ENCODE measurements around the gene ANXA4. TPM values are rescaled to one million over a fixed set of nuclear protein-coding genes. Genes with fewer than 3 reads are reported as not detected.

Gene ANXA4
- total and polyA plus RNA-seq, 2 of the 13 experiments (the other 11 are each of a cell fraction or from before 2014, with no cell fraction given) = 155 to 168 TPM

DNA sequence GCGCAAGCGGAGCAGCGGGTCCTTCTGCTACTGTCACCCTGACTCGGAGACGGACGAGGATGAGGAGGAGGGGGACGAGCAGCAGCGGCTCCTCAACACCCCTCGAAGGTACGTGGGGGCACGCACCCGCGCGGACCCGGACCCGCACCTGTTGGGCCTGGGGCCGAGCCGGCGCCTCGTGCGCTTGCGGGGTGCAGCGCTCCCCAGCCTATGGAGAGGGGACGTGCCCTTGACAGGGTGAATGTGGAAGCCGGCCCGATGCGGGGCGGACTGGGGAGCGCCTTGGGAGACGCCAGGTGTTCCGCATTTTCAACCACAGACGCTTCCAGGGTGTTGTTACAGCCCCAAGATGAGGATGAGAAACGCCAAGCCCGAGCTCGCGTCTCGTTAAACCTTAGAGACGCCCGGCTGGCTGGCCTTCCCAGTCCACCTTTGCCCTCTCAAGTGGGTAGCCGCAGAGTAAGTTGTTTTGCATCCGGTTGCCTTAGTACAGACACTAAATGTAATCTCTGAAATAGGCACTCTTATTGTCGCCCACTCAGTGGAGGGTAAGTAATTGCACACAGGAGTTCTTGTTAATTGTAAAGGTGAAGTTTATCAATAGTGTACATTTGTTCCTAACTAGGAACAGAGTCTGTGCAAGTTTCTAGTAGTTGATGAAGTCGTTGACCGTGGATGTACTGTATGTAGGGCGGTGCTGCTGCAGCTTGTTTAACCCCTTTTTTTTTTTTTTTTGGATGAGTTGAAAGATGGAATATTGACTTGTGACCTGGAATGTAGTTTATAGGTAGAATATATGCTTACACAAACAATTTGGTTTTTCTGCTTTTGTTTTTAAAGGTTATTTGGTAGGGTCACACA lies 88.3 kb downstream of the ANXA4 start (continued):
- TF ChIP-seq MYC (CRISPR knock-in tag; IDR thresholded peaks at IDR 0.05; ENCODE audit: borderline replicate concordance) (no peak), SMAD1 (CRISPR knock-in tag; IDR thresholded peaks at IDR 0.05; ENCODE audit: borderline replicate concordance, low read depth) (no peak), SNAPC4 (CRISPR knock-in tag; IDR thresholded peaks at IDR 0.05) (peak; percentile 83; the same call in 1 of the 2 replicates), ZNF724P (CRISPR knock-in tag; IDR thresholded peaks at IDR 0.05; ENCODE audit: borderline replicate concordance) (no peak), ZBTB38 (CRISPR knock-in tag; IDR thresholded peaks at IDR 0.05) (no peak), NCOA5 (CRISPR knock-in tag; IDR thresholded peaks at IDR 0.05) (no peak), ZNF792 (CRISPR knock-in tag; IDR thresholded peaks at IDR 0.05) (no peak), SIX4 (CRISPR knock-in tag; IDR thresholded peaks at IDR 0.05) (no peak), ZNF205 (CRISPR knock-in tag; IDR thresholded peaks at IDR 0.05) (no peak), MTERF4 (CRISPR knock-in tag; IDR thresholded peaks at IDR 0.05) (no peak), E2F2 (CRISPR knock-in tag; IDR thresholded peaks at IDR 0.05; ENCODE audit: borderline replicate concordance) (no peak), CEBPB (IDR thresholded peaks at IDR 0.05; ENCODE audit: borderline replicate concordance, low read depth, low read length) (no peak), ZBTB20 (CRISPR knock-in tag; IDR thresholded peaks at IDR 0.05; ENCODE audit: borderline replicate concordance, low read depth) (no peak), REXO4 (CRISPR knock-in tag; IDR thresholded peaks at IDR 0.05; ENCODE audit: borderline replicate concordance) (no peak), FOSL2 (CRISPR knock-in tag; IDR thresholded peaks at IDR 0.05) (no peak), ARID3A (IDR thresholded peaks at IDR 0.05; ENCODE audit: low read depth, low read length) (no peak), TRIM24 (CRISPR knock-in tag; IDR thresholded peaks at IDR 0.05) (no peak), SNAI1 (CRISPR knock-in tag; IDR thresholded peaks at IDR 0.05; ENCODE audit: borderline replicate concordance) (peak; percentile 74), ZKSCAN5 (CRISPR knock-in tag; IDR thresholded peaks at IDR 0.05) (no peak)
- TF ChIP-seq, protein P1, sequence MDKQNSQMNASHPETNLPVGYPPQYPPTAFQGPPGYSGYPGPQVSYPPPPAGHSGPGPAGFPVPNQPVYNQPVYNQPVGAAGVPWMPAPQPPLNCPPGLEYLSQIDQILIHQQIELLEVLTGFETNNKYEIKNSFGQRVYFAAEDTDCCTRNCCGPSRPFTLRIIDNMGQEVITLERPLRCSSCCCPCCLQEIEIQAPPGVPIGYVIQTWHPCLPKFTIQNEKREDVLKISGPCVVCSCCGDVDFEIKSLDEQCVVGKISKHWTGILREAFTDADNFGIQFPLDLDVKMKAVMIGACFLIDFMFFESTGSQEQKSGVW (CRISPR knock-in tag; IDR thresholded peaks at IDR 0.05; ENCODE audit: borderline replicate concordance) = no peak

Measured in HepG2 (cell line).